ENCODE results near the gene MEX3B.
"Not testable (repeated sequence)": the region's sequence is repeated elsewhere in the genome, so short reads cannot be mapped to it uniquely, and the experiment has no call there.

Gene MEX3B

DNA sequence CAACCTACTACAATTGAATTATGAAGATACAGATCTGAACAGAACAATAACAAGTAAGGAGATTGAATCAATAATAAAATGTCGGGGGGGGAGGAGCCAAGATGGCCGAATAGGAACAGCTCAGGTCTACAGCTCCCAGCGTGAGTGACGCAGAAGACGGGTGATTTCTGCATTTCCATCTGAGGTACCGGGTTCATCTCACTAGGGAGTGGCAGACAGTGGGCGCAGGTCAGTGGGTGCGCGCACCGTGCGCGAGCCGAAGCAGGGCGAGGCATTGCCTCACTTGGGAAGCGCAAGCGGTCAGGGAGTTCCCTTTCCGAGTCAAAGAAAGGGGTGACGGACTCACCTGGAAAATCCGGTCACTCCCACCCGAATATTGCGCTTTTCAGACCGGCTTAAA, 50.7 kb downstream of the MEX3B start:
- not testable (repeated sequence) for DNase-seq

DNA sequence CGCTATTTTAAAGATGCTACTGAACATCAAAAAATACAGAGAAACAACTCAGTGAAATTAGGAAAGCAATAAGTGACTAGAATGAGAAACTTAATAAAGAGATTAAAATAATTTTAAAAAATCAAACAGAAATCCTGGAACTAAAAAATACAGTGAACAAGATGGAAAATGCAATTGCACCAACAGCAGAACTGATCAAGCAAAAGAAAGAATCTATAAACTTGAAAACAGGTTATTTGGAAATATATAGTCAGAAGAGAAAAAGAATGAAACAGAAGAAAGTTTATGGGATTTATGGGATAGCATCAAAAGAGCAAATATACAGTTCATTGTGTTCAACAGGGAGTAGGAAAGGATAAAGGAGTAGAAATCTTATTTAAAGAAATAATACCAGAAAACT, 53.3 kb downstream of the MEX3B start:
- no peak for DNase-seq

Measured in activated naive CD4-positive, alpha-beta T cell treated with Interleukin-2 at 50 U/mL for 16 hours (primary cell).